Suppressor macrophage treated with lipopolysaccharide for 4 hours (primary cell): ENCODE data around the gene THRB.

Experiments used
- DNase-seq: peaks from one replicate; pipeline ENCODE4 v3.0.0-alpha.2; 2020

Gene THRB

GRCh38 chr3:24373198-24373959 lies 121.3 kb downstream of the THRB start:
- no peak for DNase-seq

DNA sequence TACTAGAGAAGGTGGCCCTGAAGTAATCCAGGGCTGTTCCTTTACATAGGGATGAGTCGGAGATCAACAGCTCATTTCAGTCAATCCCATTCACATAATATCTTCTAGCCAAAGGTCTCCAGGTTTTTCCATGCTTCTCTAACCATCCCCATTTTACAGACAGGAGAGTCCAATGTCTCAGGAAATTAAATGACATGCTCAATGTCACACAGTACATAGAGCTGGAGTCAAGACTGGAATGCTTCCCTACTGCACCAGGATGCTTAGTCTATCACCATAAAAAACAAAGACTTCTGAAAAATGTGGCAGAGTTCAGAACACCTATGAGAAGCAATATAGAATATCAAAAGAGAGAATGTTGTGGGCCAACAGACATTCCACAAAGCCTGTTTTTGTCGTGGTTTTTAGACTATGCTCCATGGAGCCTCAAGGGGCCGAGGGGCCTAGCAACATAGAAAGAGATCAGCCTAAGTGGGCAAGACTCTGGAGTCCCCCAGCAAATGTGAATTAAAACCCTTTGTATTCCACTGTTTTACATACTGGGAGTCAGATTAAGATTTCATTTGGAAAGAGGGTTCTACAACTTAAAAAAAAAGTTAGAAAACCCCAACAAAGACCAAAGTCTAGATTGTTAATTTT lies 122.0 kb downstream of the THRB start:
- DNase-seq, result no peak

- no peak for DNase-seq
These were observed 124.1 kb downstream of the THRB start for GRCh38 chr3:24370352-24371090.

- peak; percentile 30 for DNase-seq
These were observed 126.0 kb downstream of the THRB start for GRCh38 chr3:24368605-24369004.

GRCh38 chr3:24367664-24368264 lies 126.9 kb downstream of the THRB start:
- no peak for DNase-seq

- no peak for DNase-seq
These were observed 127.4 kb downstream of the THRB start for GRCh38 chr3:24367216-24367615.

DNA sequence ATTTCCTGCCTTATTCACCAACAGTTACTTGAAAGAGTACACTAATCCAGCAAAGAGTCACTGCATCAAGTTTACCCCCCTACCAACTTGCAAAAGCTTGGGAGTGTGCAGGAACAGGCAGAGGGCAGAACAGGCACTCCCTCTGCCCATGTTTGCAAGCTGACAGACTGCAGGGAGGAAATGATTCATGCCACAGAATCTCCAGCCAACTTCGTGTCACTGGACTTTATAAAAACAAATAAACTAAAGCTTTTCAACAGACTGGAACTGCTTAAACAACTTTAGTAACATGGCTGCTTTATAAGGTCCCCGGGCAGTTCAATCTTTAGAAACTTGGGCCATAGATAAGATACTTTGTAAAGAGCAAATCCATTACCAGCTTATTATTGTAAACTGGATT lies 129.5 kb downstream of the THRB start:
- peak; percentile 26 for DNase-seq

DNA sequence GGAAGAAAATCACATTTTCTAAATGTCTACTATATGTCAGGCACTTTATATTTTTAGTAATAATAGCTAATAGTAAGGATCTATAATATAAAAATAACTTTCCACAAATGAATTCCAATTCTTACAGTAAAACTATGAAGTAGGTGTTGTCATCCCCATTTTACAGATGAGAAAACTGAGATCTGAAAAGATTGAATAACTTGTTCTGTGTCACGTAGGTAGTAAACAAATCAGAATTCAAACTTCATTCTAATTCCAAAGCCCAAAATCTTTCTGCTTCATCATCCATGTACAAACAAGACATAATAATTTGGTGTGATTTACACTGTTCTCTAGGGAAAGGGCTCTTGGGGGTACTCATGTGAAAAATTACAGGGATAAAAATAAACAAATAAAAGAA lies 130.3 kb downstream of the THRB start:
- no peak for DNase-seq

DNA sequence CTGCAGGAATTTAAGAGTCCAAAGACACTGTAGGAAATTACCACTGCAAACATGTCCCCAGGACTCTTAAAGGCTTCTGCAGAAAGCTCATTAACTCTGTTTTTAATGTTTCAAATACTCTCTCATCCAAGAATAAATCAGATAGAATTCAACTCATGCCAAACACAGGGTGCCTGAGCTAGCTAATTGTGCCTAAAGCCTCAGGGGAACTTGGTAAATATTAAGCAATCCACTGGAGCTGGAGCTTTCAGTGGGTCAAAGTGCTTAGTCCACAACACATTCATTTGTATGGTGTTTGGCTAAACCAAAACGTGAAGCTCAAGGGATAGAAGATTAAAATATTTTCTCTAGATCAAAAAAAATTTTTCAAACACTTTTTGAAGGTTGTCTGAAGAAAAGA lies 131.4 kb downstream of the THRB start:
- DNase-seq, result no peak

DNA sequence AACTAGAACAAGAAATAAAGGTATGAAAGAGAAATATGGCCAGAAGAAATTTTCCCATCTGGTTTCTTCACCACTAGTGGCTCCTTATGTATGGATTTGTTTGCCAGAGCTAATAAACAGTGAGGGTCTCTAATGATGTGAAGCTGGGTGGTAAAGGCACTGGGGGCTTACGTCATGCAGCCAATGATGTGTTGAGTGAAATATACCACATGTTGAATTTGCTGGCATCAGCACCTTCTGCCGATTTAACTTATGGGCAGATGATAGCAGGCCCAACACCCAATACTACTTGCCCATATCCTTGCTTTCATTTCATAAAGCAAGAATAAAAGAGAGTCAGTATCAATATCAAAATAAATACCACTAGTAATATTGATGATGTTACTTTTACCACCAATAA lies 133.0 kb downstream of the THRB start:
- no peak for DNase-seq

GRCh38 chr3:24360957-24361356 lies 133.7 kb downstream of the THRB start:
- no peak for DNase-seq

GRCh38 chr3:24359645-24360462 lies 134.8 kb downstream of the THRB start:
- no peak for DNase-seq

GRCh38 chr3:24359102-24359501 lies 135.5 kb downstream of the THRB start:
- DNase-seq, result no peak

DNA sequence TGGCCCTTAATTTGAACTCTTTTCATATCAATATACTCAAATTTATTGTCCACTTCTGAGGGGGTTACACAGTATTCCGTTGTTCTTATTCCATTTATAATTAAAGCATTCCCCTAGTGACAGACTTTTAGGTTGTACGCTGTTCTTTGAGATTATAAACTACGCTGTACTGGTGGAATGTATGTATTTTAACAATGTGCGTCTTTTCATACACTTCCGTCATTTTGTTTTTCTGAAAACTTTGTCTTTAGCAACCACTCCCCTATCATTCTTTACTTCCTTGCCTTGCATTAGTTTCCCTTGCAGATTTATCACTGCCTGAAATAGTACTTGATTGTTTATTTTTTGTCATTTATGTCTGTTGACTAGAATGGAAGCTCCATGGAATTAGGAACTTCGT lies 137.0 kb downstream of the THRB start:
- DNase-seq, result no peak

DNA sequence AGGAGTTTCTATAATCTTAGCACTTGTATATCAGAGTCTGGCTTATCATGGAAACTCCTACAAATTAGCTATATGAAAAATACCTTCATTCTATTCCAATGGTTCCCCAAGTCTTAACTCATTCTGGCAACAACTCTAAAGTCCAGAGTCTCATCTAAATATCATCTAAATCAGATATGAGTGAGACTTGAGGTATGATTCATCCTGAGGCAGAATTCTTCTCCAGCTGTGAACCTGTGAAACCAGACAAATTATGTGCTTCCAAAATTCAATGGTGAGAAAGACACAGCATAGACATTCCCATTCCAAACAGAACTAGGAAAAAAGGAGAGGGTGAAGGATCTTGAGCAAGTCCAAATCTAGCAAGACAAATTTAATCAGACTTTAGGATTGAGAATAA lies 138.8 kb downstream of the THRB start:
- no peak for DNase-seq

GRCh38 chr3:24354230-24354629 lies 140.4 kb downstream of the THRB start:
- no peak for DNase-seq

GRCh38 chr3:24352893-24353553 lies 141.6 kb downstream of the THRB start:
- DNase-seq, result no peak

DNA sequence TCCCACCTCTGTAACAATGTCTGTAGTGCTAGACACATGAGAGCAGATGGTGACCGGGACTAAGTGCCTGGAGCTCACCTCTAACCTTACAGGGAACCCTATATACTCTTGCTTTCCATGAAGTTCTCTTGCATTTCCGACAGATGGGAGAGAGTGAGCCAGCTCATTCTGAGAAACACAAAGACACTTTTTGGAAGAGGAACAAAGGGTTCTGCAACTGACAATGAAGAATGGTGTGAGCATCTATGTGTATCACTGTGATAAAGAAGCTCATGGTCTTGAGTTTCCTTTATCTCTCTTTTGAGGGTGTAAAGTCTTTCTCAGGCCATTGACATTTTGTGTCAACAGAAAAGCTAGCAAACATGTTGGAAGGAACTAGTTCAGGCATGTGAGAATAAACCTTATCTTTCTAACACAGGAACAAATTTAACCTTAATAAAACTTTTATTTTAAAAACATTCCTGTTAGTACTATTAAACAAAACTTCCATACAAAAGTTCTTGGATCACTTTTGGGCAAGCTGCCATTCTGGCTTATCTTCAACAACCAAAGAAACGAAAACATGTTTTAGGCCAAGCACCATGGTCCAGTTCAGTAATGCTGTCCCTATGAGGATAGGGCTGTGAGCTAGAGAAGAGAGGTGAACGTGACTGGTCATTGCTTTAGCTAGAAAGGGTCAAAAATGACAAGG lies 142.7 kb downstream of the THRB start:
- DNase-seq, result no peak

- DNase-seq, result no peak
These were observed 145.2 kb downstream of the THRB start for GRCh38 chr3:24349367-24350019.

DNA sequence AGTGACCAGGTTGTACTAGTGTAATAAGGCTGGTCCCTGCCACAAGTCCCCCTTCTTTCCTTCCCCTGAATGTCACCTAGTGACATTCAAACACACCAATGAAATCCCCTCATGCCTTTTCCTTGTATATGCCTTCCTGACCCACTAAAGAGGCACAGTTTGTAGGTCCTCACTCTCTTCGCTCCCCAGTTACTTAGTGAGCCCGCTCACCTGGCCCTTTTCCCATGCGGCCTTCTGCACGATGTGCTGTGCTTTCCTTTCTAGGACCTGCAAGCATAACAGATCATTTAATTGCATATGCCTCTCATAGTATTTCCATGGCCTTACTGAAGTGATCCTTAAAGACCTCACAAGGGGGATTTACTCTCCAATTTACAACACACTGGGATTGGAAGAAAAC lies 146.3 kb downstream of the THRB start:
- no peak for DNase-seq
